Colonic mucosa (tissue), 4 donors: ENCODE measurements around the gene UBTD1. TPM values are rescaled to one million over a fixed set of nuclear protein-coding genes. Genes with fewer than 3 reads are reported as not detected.

Experiments used
- DNase-seq: peaks from one replicate; pipeline ENCODE4 v3.0.0-alpha.2; 2020
- H3K27ac ChIP-seq: fragments of 200-600 bp; one replicate; pipeline ENCODE4 v1.8.0; 2021
- H3K27me3 ChIP-seq: fragments of 200-600 bp; one replicate; pipeline ENCODE4 v1.8.0; 2021
- H3K36me3 ChIP-seq: fragments of 200-600 bp; one replicate; pipeline ENCODE4 v1.8.0; 2021
- H3K4me1 ChIP-seq: fragments of 200-600 bp; one replicate; pipeline ENCODE4 v1.8.0; 2021; ENCODE audit warnings: mild to moderate bottlenecking
- H3K4me3 ChIP-seq: fragments of 200-600 bp; one replicate; pipeline ENCODE4 v1.8.0; 2021
- H3K9ac ChIP-seq, 2 donors: one replicate each; pipeline ENCODE4 v1.7.0; 2013; ENCODE audit warnings: control low read depth in 2 of 2, low read depth in 2 of 2, low read length in 2 of 2
- H3K9me3 ChIP-seq: fragments of 200-600 bp; one replicate; pipeline ENCODE4 v1.8.0; 2021
- intact Hi-C: fragments of 100-400 bp; cut with DNase I; formaldehyde crosslinking; loops from one replicate; pipeline ENCODE4 v1.14.1; 2022
- total RNA-seq, 2 donors: library from RNA; stranded (reverse); fragmentation: NEBNext Ultra II Directional in 1 of 2; extraction: Animal tissue kit (Norgen Biotek cat#: 25700) in 1 of 2; gene quantifications; one replicate each; pipeline ENCODE4 v1.2.1, GENCODE V29; 2021
- TF ChIP-seq, protein P1 (sequence below): fragments of 200-600 bp; IDR thresholded peaks from one replicate; pipeline ENCODE4 v1.8.0; 2022; ENCODE audit warnings: antibody characterized with exemption, mild to moderate bottlenecking
- donor health status: healthy.
- donor health status: DM: no; HTN: no; CAD: no.
- donor health status: DM: no; HTN: no; CAD: no.

UBTD1 gene
- total RNA-seq, 2 donors from 2014 or later, result 1.8 to 3.2 TPM

DNA sequence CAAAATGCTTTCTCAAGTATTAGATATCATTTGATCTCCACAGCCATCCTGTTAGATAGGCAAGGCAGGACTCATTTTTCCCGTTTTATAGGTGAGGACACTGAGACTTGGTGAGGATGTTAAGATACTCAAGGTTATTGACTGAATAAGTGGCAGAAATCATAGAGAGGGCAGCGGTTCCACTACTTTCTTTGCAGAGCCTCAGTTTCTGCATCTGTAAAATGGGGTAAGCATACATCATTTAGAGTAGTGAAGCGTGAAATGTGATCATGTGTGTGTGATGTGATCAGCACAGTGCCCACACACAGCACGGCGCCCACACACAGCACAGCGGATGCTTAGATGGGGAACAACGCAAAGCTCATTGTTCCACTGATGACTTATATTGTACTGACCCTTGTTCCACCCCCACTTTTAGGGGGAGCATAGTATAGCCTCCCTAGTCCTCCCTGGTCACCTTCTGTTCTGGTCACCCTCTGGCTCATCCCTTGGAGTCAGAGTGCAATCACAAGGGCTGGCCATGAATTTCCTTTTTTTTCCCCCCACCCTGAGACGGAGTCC lies 10.5 kb downstream of the UBTD1 start:
- no peak overlapping the region for H3K9ac ChIP-seq
- DNase-seq, result no peak
- intact Hi-C loops, result no loop called here
- no peaks in the 10 kb centered on the region for H3K9me3 ChIP-seq
- no peak overlapping the region for H3K27ac ChIP-seq
- H3K36me3 ChIP-seq, result no peaks in the 10 kb centered on the region
- no peaks in the 10 kb centered on the region for H3K4me1 ChIP-seq
- H3K27me3 ChIP-seq, result no peaks in the 10 kb centered on the region
- H3K4me3 ChIP-seq, result no peak overlapping the region
- TF ChIP-seq, protein P1, sequence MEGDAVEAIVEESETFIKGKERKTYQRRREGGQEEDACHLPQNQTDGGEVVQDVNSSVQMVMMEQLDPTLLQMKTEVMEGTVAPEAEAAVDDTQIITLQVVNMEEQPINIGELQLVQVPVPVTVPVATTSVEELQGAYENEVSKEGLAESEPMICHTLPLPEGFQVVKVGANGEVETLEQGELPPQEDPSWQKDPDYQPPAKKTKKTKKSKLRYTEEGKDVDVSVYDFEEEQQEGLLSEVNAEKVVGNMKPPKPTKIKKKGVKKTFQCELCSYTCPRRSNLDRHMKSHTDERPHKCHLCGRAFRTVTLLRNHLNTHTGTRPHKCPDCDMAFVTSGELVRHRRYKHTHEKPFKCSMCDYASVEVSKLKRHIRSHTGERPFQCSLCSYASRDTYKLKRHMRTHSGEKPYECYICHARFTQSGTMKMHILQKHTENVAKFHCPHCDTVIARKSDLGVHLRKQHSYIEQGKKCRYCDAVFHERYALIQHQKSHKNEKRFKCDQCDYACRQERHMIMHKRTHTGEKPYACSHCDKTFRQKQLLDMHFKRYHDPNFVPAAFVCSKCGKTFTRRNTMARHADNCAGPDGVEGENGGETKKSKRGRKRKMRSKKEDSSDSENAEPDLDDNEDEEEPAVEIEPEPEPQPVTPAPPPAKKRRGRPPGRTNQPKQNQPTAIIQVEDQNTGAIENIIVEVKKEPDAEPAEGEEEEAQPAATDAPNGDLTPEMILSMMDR, result no peak

DNA sequence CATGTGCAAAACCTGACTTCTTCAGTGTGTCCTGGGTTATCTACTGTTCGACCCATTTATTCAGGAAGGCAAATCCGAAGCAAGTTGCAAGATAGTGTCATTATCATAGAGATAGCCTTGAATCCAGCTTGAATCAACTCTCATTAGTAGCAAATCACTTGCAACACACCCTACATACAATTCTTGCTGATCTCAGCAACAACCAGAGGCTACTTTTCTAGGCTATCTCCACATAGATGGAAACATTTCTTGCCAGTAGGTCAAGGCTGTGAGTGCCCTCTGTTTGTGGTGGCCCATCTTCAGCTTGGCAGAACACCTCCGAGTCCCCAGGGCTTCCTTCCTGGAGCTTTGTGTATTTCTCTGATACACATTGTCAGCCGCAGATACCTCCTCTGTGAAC lies 12.0 kb downstream of the UBTD1 start:
- DNase-seq, result no peak
- Histone ChIP-seq H3K9ac (no peak overlapping the region), H3K27me3 (no peaks in the 10 kb centered on the region), H3K4me3 (no peak overlapping the region), H3K4me1 (no peaks in the 10 kb centered on the region), H3K36me3 (no peaks in the 10 kb centered on the region), H3K9me3 (no peaks in the 10 kb centered on the region), H3K27ac (no peak overlapping the region)
- intact Hi-C loops, result no loop called here
- TF ChIP-seq, protein P1, result no peak

DNA sequence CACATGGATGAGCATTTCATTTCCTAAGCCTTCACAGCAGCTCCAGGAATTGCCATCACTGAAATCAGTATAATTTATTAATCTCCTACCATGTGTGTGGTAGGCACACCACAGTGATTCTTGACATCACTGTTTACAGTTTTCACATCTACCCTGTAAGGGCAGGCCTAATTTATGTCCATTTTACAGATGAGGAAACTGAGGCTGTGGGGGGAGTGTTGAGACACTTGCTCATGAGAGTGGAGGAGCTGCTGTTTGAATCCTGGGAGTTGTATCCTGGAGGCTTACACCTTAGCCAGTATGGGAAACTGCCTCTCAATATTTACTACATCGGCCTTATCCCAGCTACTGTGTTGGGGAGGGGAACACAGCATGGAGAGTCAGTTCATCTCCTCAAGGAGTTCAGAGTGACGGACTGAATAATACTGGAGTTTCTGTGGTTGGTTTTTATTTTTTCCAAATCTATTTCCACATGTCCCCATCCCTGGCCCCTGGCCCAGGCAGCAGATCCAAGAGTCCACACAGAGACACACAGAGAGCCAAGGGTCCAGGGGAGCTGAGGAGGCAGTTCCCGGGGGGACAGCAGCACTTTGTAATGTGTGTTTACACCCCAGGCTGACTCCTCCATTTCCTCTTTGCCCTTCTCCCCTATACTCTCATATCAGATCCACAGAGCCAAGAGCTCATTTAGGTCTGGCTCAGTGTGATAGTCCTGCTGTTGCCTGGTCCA lies 13.2 kb downstream of the UBTD1 start:
- TF ChIP-seq, protein P1, result no peak
- H3K9ac ChIP-seq, result no peak overlapping the region
- no peaks in the 10 kb centered on the region for H3K9me3 ChIP-seq
- intact Hi-C loops, result no loop called here
- H3K27me3 ChIP-seq, result no peaks in the 10 kb centered on the region
- no peak overlapping the region for H3K4me3 ChIP-seq
- H3K36me3 ChIP-seq, result no peaks in the 10 kb centered on the region
- no peak overlapping the region for H3K27ac ChIP-seq
- DNase-seq, result no peak
- H3K4me1 ChIP-seq, result no peaks in the 10 kb centered on the region

DNA sequence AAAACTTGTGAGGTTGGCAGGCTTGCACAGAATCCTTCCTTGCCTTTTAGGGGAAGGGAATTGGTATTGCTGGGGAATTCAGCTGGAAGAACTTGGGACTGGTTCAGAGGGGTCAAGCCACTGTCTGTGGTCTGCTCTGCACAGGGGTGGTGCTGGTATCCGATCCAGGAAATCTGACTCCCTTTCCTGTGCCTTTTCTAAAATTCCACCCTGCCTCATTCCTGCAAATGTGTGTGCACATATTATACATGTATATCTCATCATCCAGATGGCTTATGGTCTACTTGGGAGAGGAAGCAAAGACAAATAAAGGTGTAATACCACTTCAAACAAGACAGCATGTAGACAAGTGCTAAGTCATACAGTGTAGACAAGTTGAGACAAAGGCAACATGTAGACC lies 14.3 kb downstream of the UBTD1 start:
- no peak for DNase-seq
- H3K4me1 ChIP-seq, result no peaks in the 10 kb centered on the region
- no peak overlapping the region for H3K27ac ChIP-seq
- TF ChIP-seq, protein P1, result no peak
- H3K9me3 ChIP-seq, result no peaks in the 10 kb centered on the region
- intact Hi-C loops, result no loop called here
- no peaks in the 10 kb centered on the region for H3K27me3 ChIP-seq
- H3K9ac ChIP-seq, result no peak overlapping the region
- no peak overlapping the region for H3K4me3 ChIP-seq
- no peaks in the 10 kb centered on the region for H3K36me3 ChIP-seq

DNA sequence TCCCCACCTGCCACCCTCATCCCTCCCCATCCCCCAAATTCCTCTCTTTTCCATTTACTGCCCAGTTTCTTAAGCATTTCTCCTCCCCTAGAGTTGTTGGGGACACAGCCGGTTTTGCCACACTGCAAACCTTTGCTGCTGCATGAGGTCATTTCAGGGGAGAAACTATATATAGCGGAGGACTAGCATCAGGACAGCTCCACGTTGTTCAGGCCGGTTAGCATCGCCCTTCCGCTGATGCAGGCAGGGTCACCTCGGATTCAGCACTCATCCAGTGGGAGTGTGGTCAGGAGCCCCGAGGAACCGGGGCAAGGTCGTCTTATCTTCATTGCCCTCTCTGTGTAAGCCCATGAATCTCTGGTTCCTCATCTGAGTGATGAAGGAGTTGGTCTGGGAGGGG lies 15.6 kb downstream of the UBTD1 start:
- TF ChIP-seq, protein P1, result no peak
- intact Hi-C loops, result no loop called here
- Histone ChIP-seq H3K9me3 (no peaks in the 10 kb centered on the region), H3K27me3 (no peaks in the 10 kb centered on the region), H3K36me3 (no peaks in the 10 kb centered on the region), H3K27ac (no peak overlapping the region), H3K4me3 (no peak overlapping the region), H3K4me1 (no peaks in the 10 kb centered on the region), H3K9ac (no peak overlapping the region)
- DNase-seq, result no peak
